OCI-LY3 (cell line): ENCODE results near the gene ZNF880.

ENCODE experiments used
- CTCF ChIP-seq: fragments of 200-600, 300-600 bp; sonication (generic); IDR thresholded peaks from 2 replicates; pipeline ENCODE4 v1.5.1; 2014; ENCODE audit warnings: antibody characterized with exemption, low read length, low read depth
- EZH2phosphoT487 ChIP-seq: fragments of 200-600 bp; shearing (Covaris generic); IDR thresholded peaks from 2 replicates; pipeline ENCODE4 v1.6.1; 2018; ENCODE audit warnings: antibody characterized with exemption, mixed run types, low read depth

DNA sequence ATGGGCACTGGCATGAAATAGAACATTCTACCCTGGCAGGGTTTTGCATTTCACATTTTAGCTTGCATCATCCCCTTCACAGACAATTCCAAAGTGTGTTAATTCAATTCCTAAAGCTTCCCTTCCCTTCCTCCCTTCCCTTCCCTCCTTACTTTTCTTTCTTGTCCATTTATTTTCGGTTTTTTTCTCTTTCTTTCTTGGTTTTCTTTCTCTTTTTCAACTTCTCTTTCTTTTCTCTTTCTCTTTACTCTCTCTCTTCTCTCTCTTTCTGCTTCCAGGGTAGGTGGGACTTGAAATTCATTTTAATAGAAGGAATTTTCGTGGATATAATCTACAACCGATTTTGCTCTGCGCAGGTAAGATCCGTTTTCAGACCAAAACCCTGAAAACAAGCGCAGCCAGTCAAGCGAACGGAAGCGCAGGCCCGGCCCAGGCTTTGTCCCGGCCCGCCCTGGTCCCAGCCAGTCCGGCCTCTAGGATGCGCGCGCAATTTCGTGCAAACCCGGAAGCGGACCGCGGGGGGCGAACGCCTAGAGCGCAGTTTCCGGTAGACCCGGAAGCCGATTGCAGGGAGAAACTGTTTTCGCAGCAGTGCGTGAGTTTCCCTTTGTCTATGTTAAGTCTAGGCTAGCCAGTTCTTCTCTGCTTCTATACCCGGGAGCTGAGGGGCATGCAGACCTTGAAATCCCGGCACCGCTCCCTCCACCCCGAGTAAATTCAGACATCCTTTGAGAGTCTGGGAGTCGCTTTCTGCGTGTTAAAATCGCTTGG, 27.8 kb downstream of the ZNF880 start, which contains the start of gene ZNF528:
- TF ChIP-seq CTCF (no peak), EZH2phosphoT487 (no peak)
